GM12872 (cell line): ENCODE data around the gene VAV2.

Experiments used
- CTCF ChIP-seq: IDR thresholded peaks from 3 replicates; pipeline ENCODE4 v1.5.1; 2011; ENCODE audit warnings: low read depth, mild to moderate bottlenecking, low read length, moderate library complexity; ENCODE audit not compliant: insufficient read depth

The VAV2 gene

GRCh38 chr9:133784731-133785561 is 207.2 kb downstream of the VAV2 start:
- no peak for TF ChIP-seq CTCF

- TF ChIP-seq CTCF, result no peak
These were observed 208.8 kb downstream of the VAV2 start for GRCh38 chr9:133783331-133783731.

GRCh38 chr9:133782157-133783130 is 209.7 kb downstream of the VAV2 start:
- peak; percentile 85 for TF ChIP-seq CTCF

GRCh38 chr9:133781828-133782135 is 210.3 kb downstream of the VAV2 start:
- no peak for TF ChIP-seq CTCF

GRCh38 chr9:133780962-133781827 is 210.9 kb downstream of the VAV2 start:
- TF ChIP-seq CTCF, result no peak

GRCh38 chr9:133780404-133780945 is 211.6 kb downstream of the VAV2 start:
- TF ChIP-seq CTCF, result no peak
